ENCODE data around the gene UGT1A4. TPM values are rescaled to one million over a fixed set of nuclear protein-coding genes. Genes with fewer than 3 reads are reported as not detected.

The UGT1A4 gene
- polyA plus RNA-seq, 2 donors: 0.69 to 2.5 TPM

DNA sequence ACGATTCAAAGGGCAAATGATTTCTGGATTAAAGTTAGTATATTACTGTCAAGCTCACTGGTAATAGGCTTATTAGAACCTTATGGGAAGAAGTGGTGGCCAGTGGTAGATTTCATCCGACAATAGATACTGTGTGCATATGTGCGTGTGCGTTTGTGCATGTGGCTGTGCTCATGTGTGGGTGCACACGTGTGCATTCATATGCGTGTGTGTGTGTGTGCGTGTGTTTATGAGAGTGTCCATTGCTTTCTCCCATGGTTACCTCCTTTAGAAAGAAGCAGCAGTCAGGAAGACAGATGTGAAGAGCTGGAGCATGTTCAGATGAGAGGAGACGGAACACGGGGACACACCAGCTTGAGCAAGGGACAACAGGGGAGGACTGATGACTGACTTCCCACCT is 50.7 kb downstream of the UGT1A4 start:
- Histone ChIP-seq H3K27ac (ENCODE audit: low read depth in 2 of 2, low read length in 1 of 2) (no peak overlapping the region), H3K4me1 (ENCODE audit: control insufficient read depth in 2 of 2, insufficient read depth in 2 of 2, low read length in 1 of 2) (no peaks in the 10 kb centered on the region), H3K9me3 (ENCODE audit: control insufficient read depth in 2 of 2, insufficient read depth in 1 of 2, low read depth in 1 of 2, low read length in 1 of 2) (no peaks in the 10 kb centered on the region), H3K27me3 (ENCODE audit: control insufficient read depth in 1 of 2, insufficient read depth in 2 of 2, low read length in 2 of 2) (no peaks in the 10 kb centered on the region), H3K4me3 (ENCODE audit: low read depth in 1 of 2, low read length in 2 of 2) (no peak overlapping the region), H3K36me3 (ENCODE audit: control insufficient read depth in 2 of 2, insufficient read depth in 2 of 2, low read length in 1 of 2) (peaks cover 0 to 9% of the 10 kb centered on the region in 2 donors)
- 89 to 92% methylated on average over 9 of the region's 9 CpGs for WGBS, 2 donors

DNA sequence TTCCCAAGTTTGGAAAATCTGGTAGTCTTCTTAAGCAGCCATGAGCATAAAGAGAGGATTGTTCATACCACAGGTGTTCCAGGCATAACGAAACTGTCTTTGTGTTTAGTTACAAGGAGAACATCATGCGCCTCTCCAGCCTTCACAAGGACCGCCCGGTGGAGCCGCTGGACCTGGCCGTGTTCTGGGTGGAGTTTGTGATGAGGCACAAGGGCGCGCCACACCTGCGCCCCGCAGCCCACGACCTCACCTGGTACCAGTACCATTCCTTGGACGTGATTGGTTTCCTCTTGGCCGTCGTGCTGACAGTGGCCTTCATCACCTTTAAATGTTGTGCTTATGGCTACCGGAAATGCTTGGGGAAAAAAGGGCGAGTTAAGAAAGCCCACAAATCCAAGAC is 53.6 kb downstream of the UGT1A4 start:
- peaks cover 0 to 9% of the 10 kb centered on the region in 2 donors for H3K36me3 ChIP-seq (ENCODE audit: control insufficient read depth in 2 of 2, insufficient read depth in 2 of 2, low read length in 1 of 2)
- 88 to 92% methylated on average over 16 of the region's 16 CpGs for whole genome bisulfite sequencing, 2 donors

DNA sequence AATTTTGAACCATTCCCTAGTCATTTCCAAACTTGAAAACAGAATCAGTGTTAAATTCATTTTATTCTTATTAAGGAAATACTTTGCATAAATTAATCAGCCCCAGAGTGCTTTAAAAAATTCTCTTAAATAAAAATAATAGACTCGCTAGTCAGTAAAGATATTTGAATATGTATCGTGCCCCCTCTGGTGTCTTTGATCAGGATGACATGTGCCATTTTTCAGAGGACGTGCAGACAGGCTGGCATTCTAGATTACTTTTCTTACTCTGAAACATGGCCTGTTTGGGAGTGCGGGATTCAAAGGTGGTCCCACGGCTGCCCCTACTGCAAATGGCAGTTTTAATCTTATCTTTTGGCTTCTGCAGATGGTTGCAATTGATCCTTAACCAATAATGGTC is 54.0 kb downstream of the UGT1A4 start:
- no peaks in the 10 kb centered on the region for H3K4me1 ChIP-seq (ENCODE audit: control insufficient read depth in 2 of 2, insufficient read depth in 2 of 2, low read length in 1 of 2)
- WGBS, 2 donors: 70 to 71% methylated on average over 5 of the region's 5 CpGs
- H3K36me3 ChIP-seq (ENCODE audit: control insufficient read depth in 2 of 2, insufficient read depth in 2 of 2, low read length in 1 of 2): peaks cover 0 to 9% of the 10 kb centered on the region in 2 donors

More for the DNA sequence above, 53.6 kb downstream of the UGT1A4 start:
- Histone ChIP-seq H3K4me1 (ENCODE audit: control insufficient read depth in 2 of 2, insufficient read depth in 2 of 2, low read length in 1 of 2) (no peaks in the 10 kb centered on the region), H3K4me3 (ENCODE audit: low read depth in 1 of 2, low read length in 2 of 2) (no peak overlapping the region), H3K27me3 (ENCODE audit: control insufficient read depth in 1 of 2, insufficient read depth in 2 of 2, low read length in 2 of 2) (no peaks in the 10 kb centered on the region), H3K27ac (ENCODE audit: low read depth in 2 of 2, low read length in 1 of 2) (no peak overlapping the region), H3K9me3 (ENCODE audit: control insufficient read depth in 2 of 2, insufficient read depth in 1 of 2, low read depth in 1 of 2, low read length in 1 of 2) (peaks cover 4 to 8% of the 10 kb centered on the region in 2 donors)

DNA sequence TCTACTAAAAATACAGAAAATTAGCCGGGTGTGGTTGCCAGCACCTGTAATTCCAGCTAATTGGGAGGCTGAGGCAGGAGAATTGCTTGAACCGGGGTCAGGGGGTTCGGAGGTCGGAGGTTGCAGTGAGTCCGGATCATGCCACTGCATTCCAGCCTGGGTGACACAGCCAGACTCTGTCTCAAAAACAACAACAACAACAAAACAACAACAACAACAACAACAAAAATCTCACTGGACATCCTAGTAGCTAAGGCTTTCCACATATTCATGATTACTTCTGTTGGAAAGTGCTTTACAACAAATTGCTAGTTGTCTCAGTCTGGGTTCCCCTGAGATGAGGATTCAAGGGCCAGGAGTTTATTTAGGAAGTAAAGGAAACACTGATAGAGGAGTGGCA is 55.3 kb downstream of the UGT1A4 start:
- peaks cover 4 to 8% of the 10 kb centered on the region in 2 donors for H3K9me3 ChIP-seq (ENCODE audit: control insufficient read depth in 2 of 2, insufficient read depth in 1 of 2, low read depth in 1 of 2, low read length in 1 of 2)
- H3K36me3 ChIP-seq (ENCODE audit: control insufficient read depth in 2 of 2, insufficient read depth in 2 of 2, low read length in 1 of 2): peaks cover 0 to 7% of the 10 kb centered on the region in 2 donors
- H3K27ac ChIP-seq (ENCODE audit: low read depth in 2 of 2, low read length in 1 of 2): no peak overlapping the region
- H3K27me3 ChIP-seq (ENCODE audit: control insufficient read depth in 1 of 2, insufficient read depth in 2 of 2, low read length in 2 of 2): no peaks in the 10 kb centered on the region
- no peak overlapping the region for H3K4me3 ChIP-seq (ENCODE audit: low read depth in 1 of 2, low read length in 2 of 2)
- H3K4me1 ChIP-seq (ENCODE audit: control insufficient read depth in 2 of 2, insufficient read depth in 2 of 2, low read length in 1 of 2): no peaks in the 10 kb centered on the region
- WGBS, 2 donors: 88 to 92% methylated on average over 5 of the region's 5 CpGs

More for the DNA sequence above, 54.0 kb downstream of the UGT1A4 start:
- no peaks in the 10 kb centered on the region for H3K27me3 ChIP-seq (ENCODE audit: control insufficient read depth in 1 of 2, insufficient read depth in 2 of 2, low read length in 2 of 2)
- peaks cover 4 to 8% of the 10 kb centered on the region in 2 donors for H3K9me3 ChIP-seq (ENCODE audit: control insufficient read depth in 2 of 2, insufficient read depth in 1 of 2, low read depth in 1 of 2, low read length in 1 of 2)
- no peak overlapping the region for H3K27ac ChIP-seq (ENCODE audit: low read depth in 2 of 2, low read length in 1 of 2)
- no peak overlapping the region for H3K4me3 ChIP-seq (ENCODE audit: low read depth in 1 of 2, low read length in 2 of 2)

DNA sequence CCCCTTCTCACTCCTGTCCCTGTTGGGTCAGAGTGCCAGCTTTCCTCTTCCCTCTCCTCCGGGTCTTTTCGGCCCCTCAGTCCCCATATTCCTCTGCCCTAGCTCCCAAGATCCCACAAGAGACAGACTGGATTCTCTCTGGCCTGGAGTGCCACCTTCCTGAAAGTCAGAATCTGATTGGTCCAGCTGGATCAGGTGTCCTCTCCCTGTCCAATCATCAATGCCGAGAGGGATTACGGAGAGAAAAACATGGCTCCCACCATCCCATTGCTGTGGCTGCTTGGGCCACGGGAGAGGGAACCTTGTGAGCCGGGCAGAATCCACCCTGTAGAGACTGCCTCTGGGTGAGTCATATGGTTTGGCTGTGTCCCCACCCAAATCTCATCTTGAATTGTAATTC is 56.9 kb downstream of the UGT1A4 start:
- no peak overlapping the region for H3K4me3 ChIP-seq (ENCODE audit: low read depth in 1 of 2, low read length in 2 of 2)
- H3K27ac ChIP-seq (ENCODE audit: low read depth in 2 of 2, low read length in 1 of 2): no peak overlapping the region
- H3K36me3 ChIP-seq (ENCODE audit: control insufficient read depth in 2 of 2, insufficient read depth in 2 of 2, low read length in 1 of 2): peaks cover 0 to 4% of the 10 kb centered on the region in 2 donors
- H3K9me3 ChIP-seq (ENCODE audit: control insufficient read depth in 2 of 2, insufficient read depth in 1 of 2, low read depth in 1 of 2, low read length in 1 of 2): peaks cover 4 to 8% of the 10 kb centered on the region in 2 donors
- H3K4me1 ChIP-seq (ENCODE audit: control insufficient read depth in 2 of 2, insufficient read depth in 2 of 2, low read length in 1 of 2): no peaks in the 10 kb centered on the region
- 89 to 91% methylated on average over 6 of the region's 6 CpGs for WGBS, 2 donors
- no peaks in the 10 kb centered on the region for H3K27me3 ChIP-seq (ENCODE audit: control insufficient read depth in 1 of 2, insufficient read depth in 2 of 2, low read length in 2 of 2)

DNA sequence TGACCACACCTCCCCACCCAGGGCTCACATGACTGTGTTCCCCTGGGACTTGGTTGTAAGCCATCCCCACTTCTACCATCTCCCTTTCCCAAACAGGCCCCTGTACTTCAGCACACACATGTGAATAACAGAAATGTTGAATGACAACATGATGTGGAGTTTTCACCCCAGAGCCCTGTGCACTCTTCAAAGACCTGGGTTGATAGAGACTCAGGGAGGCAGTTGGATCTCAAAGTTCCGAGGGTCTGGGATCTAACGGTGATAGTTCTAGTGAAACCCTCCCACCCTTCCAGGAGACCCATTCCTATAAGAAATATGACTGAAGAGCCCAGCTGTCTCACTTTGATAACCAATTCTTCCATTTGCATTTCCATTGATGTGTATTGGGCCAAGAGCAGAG is 59.5 kb downstream of the UGT1A4 start, which contains the start of gene MROH2A:
Gene MROH2A (plus strand): TSS at position 301 of the 400 bp plus-strand sequence. CDS start 1,029 bp downstream, outside the sequence.
- Histone ChIP-seq H3K36me3 (ENCODE audit: control insufficient read depth in 2 of 2, insufficient read depth in 2 of 2, low read length in 1 of 2) (no peaks in the 10 kb centered on the region), H3K4me1 (ENCODE audit: control insufficient read depth in 2 of 2, insufficient read depth in 2 of 2, low read length in 1 of 2) (no peaks in the 10 kb centered on the region), H3K9me3 (ENCODE audit: control insufficient read depth in 2 of 2, insufficient read depth in 1 of 2, low read depth in 1 of 2, low read length in 1 of 2) (peaks cover 4 to 8% of the 10 kb centered on the region in 2 donors), H3K27ac (ENCODE audit: low read depth in 2 of 2, low read length in 1 of 2) (no peak within 1 kb of the TSS), H3K27me3 (ENCODE audit: control insufficient read depth in 1 of 2, insufficient read depth in 2 of 2, low read length in 2 of 2) (no peaks in the 10 kb centered on the region), H3K4me3 (ENCODE audit: low read depth in 1 of 2, low read length in 2 of 2) (no peak within 1 kb of the TSS)
- 81 to 96% methylated on average over 2 of the region's 2 CpGs for WGBS, 2 donors

DNA sequence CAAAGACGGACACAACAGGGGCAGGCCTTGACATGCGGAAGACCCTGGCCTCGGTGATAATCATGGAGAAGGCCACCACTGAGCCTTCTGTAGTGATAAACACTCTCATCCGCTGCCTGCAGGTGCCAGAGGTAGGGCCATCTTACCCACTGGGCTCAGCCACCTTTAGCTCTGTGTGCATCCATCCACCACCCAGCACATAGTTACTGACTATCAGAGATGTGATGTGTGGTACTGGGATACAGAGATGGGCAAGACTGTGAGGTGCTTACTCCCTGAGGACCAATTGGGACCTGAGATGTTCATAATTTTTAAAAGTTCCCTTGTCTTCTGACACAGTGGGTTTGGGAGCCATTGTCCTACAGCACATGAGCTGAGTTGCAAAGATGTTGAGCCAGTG is 61.2 kb downstream of the UGT1A4 start:
- no peaks in the 10 kb centered on the region for H3K27me3 ChIP-seq (ENCODE audit: control insufficient read depth in 1 of 2, insufficient read depth in 2 of 2, low read length in 2 of 2)
- WGBS, 2 donors: 85 to 89% methylated on average over 4 of the region's 4 CpGs
- H3K9me3 ChIP-seq (ENCODE audit: control insufficient read depth in 2 of 2, insufficient read depth in 1 of 2, low read depth in 1 of 2, low read length in 1 of 2): peaks cover 4 to 8% of the 10 kb centered on the region in 2 donors
- H3K36me3 ChIP-seq (ENCODE audit: control insufficient read depth in 2 of 2, insufficient read depth in 2 of 2, low read length in 1 of 2): no peaks in the 10 kb centered on the region
- no peak overlapping the region for H3K4me3 ChIP-seq (ENCODE audit: low read depth in 1 of 2, low read length in 2 of 2)
- H3K27ac ChIP-seq (ENCODE audit: low read depth in 2 of 2, low read length in 1 of 2): no peak overlapping the region
- H3K4me1 ChIP-seq (ENCODE audit: control insufficient read depth in 2 of 2, insufficient read depth in 2 of 2, low read length in 1 of 2): no peaks in the 10 kb centered on the region

DNA sequence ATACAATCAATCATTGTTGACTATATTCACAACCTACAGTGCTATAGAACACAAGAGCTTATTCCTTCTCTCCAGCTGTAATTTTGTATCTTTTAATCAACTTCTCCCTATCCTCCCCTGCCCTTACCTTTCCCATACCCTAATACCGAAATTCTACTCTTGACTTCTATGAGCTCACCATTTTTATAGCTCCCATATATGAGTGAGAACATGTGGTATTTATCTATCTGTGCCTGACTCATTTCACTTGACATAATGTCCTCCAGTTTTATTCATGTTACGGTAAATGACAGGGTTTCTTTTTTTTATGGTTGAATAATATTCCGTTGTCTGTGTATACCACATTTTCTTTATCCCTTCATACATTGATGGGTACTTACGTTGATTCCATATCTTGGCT is 62.2 kb downstream of the UGT1A4 start:
- Histone ChIP-seq H3K4me3 (ENCODE audit: low read depth in 1 of 2, low read length in 2 of 2) (no peak overlapping the region), H3K4me1 (ENCODE audit: control insufficient read depth in 2 of 2, insufficient read depth in 2 of 2, low read length in 1 of 2) (no peaks in the 10 kb centered on the region), H3K27me3 (ENCODE audit: control insufficient read depth in 1 of 2, insufficient read depth in 2 of 2, low read length in 2 of 2) (no peaks in the 10 kb centered on the region), H3K36me3 (ENCODE audit: control insufficient read depth in 2 of 2, insufficient read depth in 2 of 2, low read length in 1 of 2) (no peaks in the 10 kb centered on the region), H3K9me3 (ENCODE audit: control insufficient read depth in 2 of 2, insufficient read depth in 1 of 2, low read depth in 1 of 2, low read length in 1 of 2) (peaks cover 4% of the 10 kb centered on the region in 2 donors), H3K27ac (ENCODE audit: low read depth in 2 of 2, low read length in 1 of 2) (no peak overlapping the region)
- 91% methylated on average over 4 of the region's 4 CpGs for WGBS, 2 donors

DNA sequence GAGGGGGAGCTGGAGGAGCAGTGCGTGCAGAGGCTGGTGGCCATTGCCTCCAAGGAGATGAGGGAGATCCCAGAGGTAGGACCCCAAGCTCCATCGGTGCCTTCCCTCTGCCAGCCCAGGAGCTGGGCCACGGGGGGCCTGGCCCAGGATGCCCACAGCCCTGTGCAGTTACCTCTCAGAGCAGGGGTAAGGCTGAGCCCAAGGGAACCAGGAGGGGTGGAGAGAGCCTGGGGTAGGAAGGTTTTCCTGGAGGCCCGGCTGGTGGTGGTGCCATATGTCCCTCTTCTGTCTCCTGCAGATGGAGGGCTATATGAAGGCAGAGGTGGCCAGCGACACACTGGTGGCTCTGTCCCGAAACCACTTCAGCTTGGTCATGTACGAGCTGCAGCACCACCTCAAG is 71.0 kb downstream of the UGT1A4 start:
- no peaks in the 10 kb centered on the region for H3K4me1 ChIP-seq (ENCODE audit: control insufficient read depth in 2 of 2, insufficient read depth in 2 of 2, low read length in 1 of 2)
- no peak overlapping the region for H3K27ac ChIP-seq (ENCODE audit: low read depth in 2 of 2, low read length in 1 of 2)
- H3K36me3 ChIP-seq (ENCODE audit: control insufficient read depth in 2 of 2, insufficient read depth in 2 of 2, low read length in 1 of 2): no peaks in the 10 kb centered on the region
- WGBS, 2 donors: 91 to 93% methylated on average over 7 of the region's 7 CpGs
- no peaks in the 10 kb centered on the region for H3K9me3 ChIP-seq (ENCODE audit: control insufficient read depth in 2 of 2, insufficient read depth in 1 of 2, low read depth in 1 of 2, low read length in 1 of 2)
- H3K27me3 ChIP-seq (ENCODE audit: control insufficient read depth in 1 of 2, insufficient read depth in 2 of 2, low read length in 2 of 2): no peaks in the 10 kb centered on the region
- no peak overlapping the region for H3K4me3 ChIP-seq (ENCODE audit: low read depth in 1 of 2, low read length in 2 of 2)

DNA sequence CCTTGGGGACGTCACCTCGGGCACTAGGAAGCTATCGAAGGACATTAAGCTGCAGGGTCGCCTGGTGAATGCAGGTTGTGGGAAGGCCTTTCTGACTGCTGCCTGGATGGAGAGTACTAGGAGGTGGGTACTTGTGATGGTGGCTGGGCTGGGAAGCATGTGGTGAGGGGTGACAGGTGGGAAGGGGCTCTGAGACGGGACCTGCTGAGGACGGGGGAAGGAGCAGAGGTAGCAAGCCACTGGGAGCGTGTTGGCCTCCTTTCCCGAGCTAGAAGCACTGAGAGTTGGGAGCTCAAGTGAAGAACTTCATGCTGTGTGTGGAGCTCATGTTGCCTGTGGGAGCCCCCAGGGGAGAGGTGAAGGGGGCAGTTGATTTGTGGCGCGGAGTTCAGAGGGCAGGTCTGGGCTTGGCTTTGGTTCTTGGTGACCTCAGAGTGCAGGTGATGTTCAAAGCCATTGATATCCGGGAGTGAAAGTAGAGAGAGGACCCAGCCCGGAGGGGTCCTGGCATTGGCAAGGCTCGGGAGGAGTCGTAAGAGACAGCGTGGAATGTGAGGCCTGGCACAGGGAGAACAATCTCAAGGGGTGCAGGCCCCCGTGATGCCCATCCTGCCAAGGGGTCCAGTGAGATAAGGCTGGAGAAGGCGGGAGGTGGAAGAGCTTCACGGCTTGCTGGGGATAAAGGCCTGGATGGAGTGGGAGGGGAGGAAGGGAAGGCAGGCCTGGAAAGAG is 72.8 kb downstream of the UGT1A4 start:
- no peaks in the 10 kb centered on the region for H3K4me1 ChIP-seq (ENCODE audit: control insufficient read depth in 2 of 2, insufficient read depth in 2 of 2, low read length in 1 of 2)
- 86 to 88% methylated on average over 18 of the region's 18 CpGs for WGBS, 2 donors
- peaks cover 0 to 2% of the 10 kb centered on the region in 2 donors for H3K9me3 ChIP-seq (ENCODE audit: control insufficient read depth in 2 of 2, insufficient read depth in 1 of 2, low read depth in 1 of 2, low read length in 1 of 2)
- no peaks in the 10 kb centered on the region for H3K36me3 ChIP-seq (ENCODE audit: control insufficient read depth in 2 of 2, insufficient read depth in 2 of 2, low read length in 1 of 2)
- H3K4me3 ChIP-seq (ENCODE audit: low read depth in 1 of 2, low read length in 2 of 2): no peak overlapping the region
- no peaks in the 10 kb centered on the region for H3K27me3 ChIP-seq (ENCODE audit: control insufficient read depth in 1 of 2, insufficient read depth in 2 of 2, low read length in 2 of 2)
- H3K27ac ChIP-seq (ENCODE audit: low read depth in 2 of 2, low read length in 1 of 2): no peak overlapping the region

Measured in esophagus (tissue), 2 donors.